Sigmoid colon (tissue), 3 donors: ENCODE measurements around the gene SLC25A25.

ENCODE experiments used
- POLR2A ChIP-seq, 2 donors: fragments of 450-650 bp; IDR thresholded peaks; one replicate each; pipeline ENCODE4 v1.6.1; 2016; ENCODE audit warnings: antibody characterized with exemption in 2 of 2, mild to moderate bottlenecking in 2 of 2, moderate library complexity in 2 of 2
- TF ChIP-seq, protein P1 (sequence below), 4 experiments: fragments of 450-650 bp in 3 of 4; fragments of 200-600 bp in 1 of 4; IDR thresholded peaks; one replicate each; pipeline ENCODE4 v1.5.1; 2016 to 2019; ENCODE audit warnings: antibody characterized with exemption in 4 of 4, mild to moderate bottlenecking in 3 of 4, moderate library complexity in 2 of 4

DNA sequence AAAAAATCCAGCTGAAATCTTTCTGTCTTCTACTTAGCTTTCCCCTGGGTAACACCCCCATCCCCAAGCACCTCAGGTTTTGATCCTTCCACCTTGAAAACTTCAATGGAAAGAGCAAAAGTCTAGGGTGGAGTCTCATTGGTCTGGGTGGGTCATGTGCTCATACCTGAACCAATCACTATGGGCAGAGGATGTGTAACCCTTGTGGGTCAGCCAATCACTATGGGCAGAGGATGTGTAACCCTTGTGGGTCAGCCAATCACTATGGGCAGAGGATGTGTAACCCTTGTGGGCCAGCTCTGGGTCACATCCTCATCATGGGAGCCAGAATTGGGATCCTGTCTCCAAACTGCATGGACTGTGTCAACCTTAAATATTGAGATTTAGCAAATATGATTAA, 19.4 kb upstream of the SLC25A25 start:
- TF ChIP-seq, protein P1, sequence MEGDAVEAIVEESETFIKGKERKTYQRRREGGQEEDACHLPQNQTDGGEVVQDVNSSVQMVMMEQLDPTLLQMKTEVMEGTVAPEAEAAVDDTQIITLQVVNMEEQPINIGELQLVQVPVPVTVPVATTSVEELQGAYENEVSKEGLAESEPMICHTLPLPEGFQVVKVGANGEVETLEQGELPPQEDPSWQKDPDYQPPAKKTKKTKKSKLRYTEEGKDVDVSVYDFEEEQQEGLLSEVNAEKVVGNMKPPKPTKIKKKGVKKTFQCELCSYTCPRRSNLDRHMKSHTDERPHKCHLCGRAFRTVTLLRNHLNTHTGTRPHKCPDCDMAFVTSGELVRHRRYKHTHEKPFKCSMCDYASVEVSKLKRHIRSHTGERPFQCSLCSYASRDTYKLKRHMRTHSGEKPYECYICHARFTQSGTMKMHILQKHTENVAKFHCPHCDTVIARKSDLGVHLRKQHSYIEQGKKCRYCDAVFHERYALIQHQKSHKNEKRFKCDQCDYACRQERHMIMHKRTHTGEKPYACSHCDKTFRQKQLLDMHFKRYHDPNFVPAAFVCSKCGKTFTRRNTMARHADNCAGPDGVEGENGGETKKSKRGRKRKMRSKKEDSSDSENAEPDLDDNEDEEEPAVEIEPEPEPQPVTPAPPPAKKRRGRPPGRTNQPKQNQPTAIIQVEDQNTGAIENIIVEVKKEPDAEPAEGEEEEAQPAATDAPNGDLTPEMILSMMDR (IDR thresholded peaks at IDR 0.05), result no peak
- no peak for TF ChIP-seq POLR2A (IDR thresholded peaks at IDR 0.05)
